HG03442 (cell line): Measurements from ENCODE around the gene FRMD4A.

Experiments
- ATAC-seq: cut with Tn5 transposase; IDR thresholded peaks from one replicate; pipeline ENCODE4 v1.9.1; 2021; ENCODE audit warnings: mild to moderate bottlenecking, moderate library complexity; ENCODE audit not compliant: unreplicated experiment

Gene FRMD4A

GRCh38 chr10:14345262-14345661 lies 14.5 kb upstream of the FRMD4A start:
- ATAC-seq, result no peak

GRCh38 chr10:14340051-14340744 lies 9.5 kb upstream of the FRMD4A start:
- ATAC-seq, result no peak

GRCh38 chr10:14336736-14337135 lies 6.0 kb upstream of the FRMD4A start:
- ATAC-seq, result no peak

GRCh38 chr10:14334771-14335170 lies 4.0 kb upstream of the FRMD4A start:
- no peak for ATAC-seq

GRCh38 chr10:14333606-14334005 lies 2.9 kb upstream of the FRMD4A start:
- ATAC-seq, result no peak

- ATAC-seq, result no peak
These were observed 2.2 kb upstream of the FRMD4A start for GRCh38 chr10:14332903-14333302.

- ATAC-seq, result no peak
These were observed 964 bp downstream of the FRMD4A start for GRCh38 chr10:14329746-14330173.

- no peak for ATAC-seq
These were observed 1.6 kb downstream of the FRMD4A start for GRCh38 chr10:14328881-14329672.

- ATAC-seq, result no peak
These were observed 3.2 kb downstream of the FRMD4A start for GRCh38 chr10:14327527-14327926.

GRCh38 chr10:14326581-14326980 lies 4.1 kb downstream of the FRMD4A start:
- no peak for ATAC-seq

- no peak for ATAC-seq
These were observed 5.3 kb downstream of the FRMD4A start for GRCh38 chr10:14325325-14325955.

- ATAC-seq, result no peak
These were observed 8.1 kb downstream of the FRMD4A start for GRCh38 chr10:14322526-14323188.

- no peak for ATAC-seq
These were observed 12.7 kb downstream of the FRMD4A start for GRCh38 chr10:14318007-14318406.

GRCh38 chr10:14312014-14312413 lies 18.7 kb downstream of the FRMD4A start:
- no peak for ATAC-seq

- no peak for ATAC-seq
These were observed 19.3 kb downstream of the FRMD4A start for GRCh38 chr10:14311206-14311957.

- no peak for ATAC-seq
These were observed 21.1 kb downstream of the FRMD4A start for GRCh38 chr10:14309593-14309992.

GRCh38 chr10:14306190-14306589 lies 24.5 kb downstream of the FRMD4A start:
- no peak for ATAC-seq

- no peak for ATAC-seq
These were observed 26.7 kb downstream of the FRMD4A start for GRCh38 chr10:14304046-14304445.

GRCh38 chr10:14302035-14302434 lies 28.7 kb downstream of the FRMD4A start:
- no peak for ATAC-seq

GRCh38 chr10:14299556-14299955 lies 31.2 kb downstream of the FRMD4A start:
- ATAC-seq, result no peak
